GM06990 (cell line): ENCODE measurements around the gene CENPO.

Experiments used
- DNase-seq: peaks from one replicate; pipeline ENCODE4 v3.0.0-alpha.2; 2011; ENCODE audit not compliant: insufficient read length; ENCODE audit errors: extremely low read depth
- H3K27me3 ChIP-seq: replicated peaks from 2 replicates; pipeline ENCODE4 v1.6.0; 2011; ENCODE audit warnings: low read length; ENCODE audit not compliant: control insufficient read depth, insufficient read depth
- H3K36me3 ChIP-seq: 2 replicates; pipeline ENCODE4 v1.5.1; 2011; ENCODE audit warnings: low read length; ENCODE audit not compliant: control insufficient read depth, insufficient read depth
- H3K4me3 ChIP-seq: replicated peaks from 2 replicates; pipeline ENCODE4 v1.5.1; 2011; ENCODE audit warnings: low read depth, mild to moderate bottlenecking, control low read depth, low read length
- CTCF ChIP-seq: IDR thresholded peaks from 2 replicates; pipeline ENCODE4 v1.5.1; 2011; ENCODE audit warnings: low read length, control low read depth, mild to moderate bottlenecking, inconsistent platforms; ENCODE audit not compliant: insufficient read depth, poor library complexity, severe bottlenecking

The CENPO gene

GRCh38 chr2:24771764-24772586 lies 21.2 kb upstream of the CENPO start:
- no peak overlapping the region for H3K4me3 ChIP-seq
- H3K27me3 ChIP-seq, result no peaks in the 10 kb centered on the region
- TF ChIP-seq CTCF, result no peak
- H3K36me3 ChIP-seq, result peaks cover 2% of the 10 kb centered on the region
- no peak for DNase-seq

- H3K36me3 ChIP-seq, result peaks cover 2% of the 10 kb centered on the region
- no peak for DNase-seq
Measured at GRCh38 chr2:24774373-24774772, 18.9 kb upstream of the CENPO start.

DNA sequence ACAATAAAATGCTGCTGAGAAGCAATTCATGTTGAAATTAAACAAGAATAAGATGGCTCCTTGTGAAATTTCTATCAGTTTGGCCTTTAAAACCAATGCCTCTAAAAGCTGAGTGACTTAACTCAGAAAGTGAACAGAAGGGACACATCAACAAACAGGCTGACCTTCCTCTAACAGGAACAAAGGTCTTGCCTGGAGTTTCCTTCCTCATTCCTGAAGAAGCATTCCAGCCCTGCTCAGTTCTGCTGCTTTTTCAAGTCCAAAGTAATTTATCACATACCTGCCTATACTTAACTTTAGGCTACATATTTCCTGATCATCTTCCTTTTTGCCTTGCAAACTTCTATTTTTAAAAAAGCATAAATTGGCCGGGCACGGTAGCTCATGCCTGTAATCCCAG lies 14.1 kb upstream of the CENPO start:
- no peaks in the 10 kb centered on the region for H3K27me3 ChIP-seq
- no peak for DNase-seq
- TF ChIP-seq CTCF, result no peak
- no peak overlapping the region for H3K4me3 ChIP-seq
- H3K36me3 ChIP-seq, result no peaks in the 10 kb centered on the region

More at GRCh38 chr2:24774373-24774772, 18.9 kb upstream of the CENPO start:
- no peak for TF ChIP-seq CTCF
- Histone ChIP-seq H3K4me3 (no peak overlapping the region), H3K27me3 (no peaks in the 10 kb centered on the region)

- Histone ChIP-seq H3K27me3 (no peaks in the 10 kb centered on the region), H3K36me3 (no peaks in the 10 kb centered on the region), H3K4me3 (no peak overlapping the region)
- TF ChIP-seq CTCF, result no peak
- no peak for DNase-seq
Measured at GRCh38 chr2:24783641-24784040, 9.6 kb upstream of the CENPO start.

GRCh38 chr2:24785671-24786321 lies 7.4 kb upstream of the CENPO start:
- no peak for TF ChIP-seq CTCF

More at GRCh38 chr2:24785671-24786321, 7.4 kb upstream of the CENPO start:
- Histone ChIP-seq H3K36me3 (no peaks in the 10 kb centered on the region), H3K4me3 (no peak overlapping the region), H3K27me3 (no peaks in the 10 kb centered on the region)
- peak; percentile 18 for DNase-seq
